GM23338 (cell line): ENCODE results near the gene NAA25. TPM values are rescaled to one million over a fixed set of nuclear protein-coding genes. Genes with fewer than 3 reads are reported as not detected.
"Not testable (repeated sequence)": the region's sequence is repeated elsewhere in the genome, so short reads cannot be mapped to it uniquely, and the experiment has no call there.

ENCODE experiments used
- ATAC-seq: fragments of 200-7000 bp; cut with Tn5 transposase; 3 replicates; pipeline ENCODE4 v1.9.1; 2020
- DNase-seq: peaks from one replicate; pipeline ENCODE4 v3.0.0-alpha.2; 2015; ENCODE audit warnings: low spot score
- H2AFZ ChIP-seq: fragments of 200-600 bp; sonication (generic); 2 replicates; pipeline ENCODE4 v1.8.0; 2016; ENCODE audit warnings: antibody characterized with exemption, mild to moderate bottlenecking, moderate library complexity
- H3F3A ChIP-seq: fragments of 200-600 bp; sonication (generic); replicated peaks from 2 replicates; pipeline ENCODE4 v1.8.0; 2017; ENCODE audit warnings: antibody characterized with exemption, mixed run types, low read depth
- H3K27ac ChIP-seq: fragments of 200-600 bp; sonication (generic); 2 replicates; pipeline ENCODE4 v1.6.1; 2016; ENCODE audit warnings: low read depth
- H3K27me3 ChIP-seq: fragments of 200-600 bp; sonication (generic); 2 replicates; pipeline ENCODE4 v1.8.0; 2016; ENCODE audit warnings: mild to moderate bottlenecking, mixed run types, moderate library complexity; ENCODE audit not compliant: insufficient read depth
- H3K36me3 ChIP-seq: fragments of 200-600 bp; sonication (generic); 2 replicates; pipeline ENCODE4 v1.8.0; 2016; ENCODE audit warnings: mild to moderate bottlenecking; ENCODE audit not compliant: insufficient read depth
- H3K4me1 ChIP-seq: fragments of 200-600 bp; sonication (generic); 2 replicates; pipeline ENCODE4 v1.8.0; 2016; ENCODE audit warnings: mild to moderate bottlenecking, moderate library complexity; ENCODE audit not compliant: insufficient read depth
- H3K4me2 ChIP-seq: fragments of 200-600 bp; sonication (generic); 2 replicates; pipeline ENCODE4 v1.7.1; 2017; ENCODE audit warnings: mixed run types
- H3K4me3 ChIP-seq: fragments of 200-600 bp; sonication (generic); 2 replicates; pipeline ENCODE4 v1.6.1; 2016; ENCODE audit warnings: mixed run types
- H3K79me2 ChIP-seq: fragments of 200-600 bp; sonication (generic); replicated peaks from 2 replicates; pipeline ENCODE4 v1.8.0; 2017; ENCODE audit warnings: mild to moderate bottlenecking; ENCODE audit not compliant: insufficient read depth
- H3K9me2 ChIP-seq: fragments of 200-600 bp; sonication (generic); 2 replicates; pipeline ENCODE4 v1.8.0; 2017; ENCODE audit not compliant: insufficient read depth
- H4K20me1 ChIP-seq: fragments of 200-600 bp; sonication (generic); replicated peaks from 2 replicates; pipeline ENCODE4 v1.8.0; 2017; ENCODE audit warnings: mild to moderate bottlenecking; ENCODE audit not compliant: insufficient read depth
- H3K27ac Mint-ChIP-seq: 2 replicates; pipeline ENCODE4 v1.8.0; 2020; ENCODE audit warnings: inconsistent platforms, mild to moderate bottlenecking, moderate library complexity, mixed read lengths
- H3K27me3 Mint-ChIP-seq: 3 replicates; pipeline ENCODE4 v1.8.0; 2022; ENCODE audit warnings: low read depth, mild to moderate bottlenecking, moderate library complexity, mixed read lengths, inconsistent platforms; ENCODE audit not compliant: insufficient read depth, poor library complexity
- H3K36me3 Mint-ChIP-seq: 3 replicates; pipeline ENCODE4 v1.8.0; 2021; ENCODE audit warnings: low read depth, mild to moderate bottlenecking, inconsistent platforms, moderate library complexity, mixed read lengths
- H3K4me1 Mint-ChIP-seq: 3 replicates; pipeline ENCODE4 v1.8.0; 2020; ENCODE audit warnings: mild to moderate bottlenecking, inconsistent platforms, mixed read lengths
- H3K4me3 Mint-ChIP-seq: 3 replicates; pipeline ENCODE4 v1.8.0; 2021; ENCODE audit warnings: moderate library complexity, mild to moderate bottlenecking, inconsistent platforms, mixed read lengths
- H3K9me3 Mint-ChIP-seq: 3 replicates; pipeline ENCODE4 v1.8.0; 2020; ENCODE audit warnings: moderate library complexity, mild to moderate bottlenecking, inconsistent platforms, mixed read lengths
- EZH2 ChIP-seq: fragments of 200-600 bp; sonication (generic); IDR thresholded peaks from one replicate; pipeline ENCODE4 v1.8.0; 2017; ENCODE audit warnings: antibody characterized with exemption, mild to moderate bottlenecking, low read depth; ENCODE audit not compliant: unreplicated experiment
- ZNF462 ChIP-seq: fragments of 250-450 bp; sonication (Bioruptor Pico); IDR thresholded peaks from 2 replicates; pipeline ENCODE4 v1.5.0; 2020; ENCODE audit warnings: mild to moderate bottlenecking, moderate library complexity
- polyA plus RNA-seq: library from polyadenylated mRNA; unstranded; fragments of >200 nt; fragmentation: Nextera tagmentation; extraction: Ambion mirVana; gene quantifications from 2 replicates; pipeline ENCODE4 v1.2.1, GENCODE V29; 2016
- total RNA-seq: library from RNA; depleted of rRNA; stranded (reverse); fragments of >200 nt; shearing (Covaris generic); gene quantifications from 2 replicates; pipeline ENCODE4 v1.2.3, GENCODE V29; 2014
- TF ChIP-seq, protein P1 (sequence below): IDR thresholded peaks from 2 replicates; pipeline ENCODE4 v1.6.1; 2016; ENCODE audit warnings: antibody characterized with exemption
- TF ChIP-seq, protein P2 (sequence below), 2 experiments: fragments of 200-600 bp in 1 of 2; sonication (generic) in 1 of 2; conservative IDR thresholded peaks; 2 replicates each; pipeline versions ENCODE4 v1.5.1 to v1.6.1; 2016 to 2017; ENCODE audit warnings: antibody characterized with exemption in 2 of 2, low read depth in 2 of 2, mild to moderate bottlenecking in 2 of 2, moderate library complexity in 1 of 2

NAA25 gene
- total and polyA plus RNA-seq, 2 experiments from 2014 or later: 49.0 to 55.1 TPM

GRCh38 chr12:112010415-112011344 lies 97.9 kb downstream of the NAA25 start:
- Histone ChIP-seq H2AFZ (no peak overlapping the region), H3K36me3 (peaks cover 5% of the 10 kb centered on the region), H3K4me2 (no peak overlapping the region), H3K4me1 (peaks cover 24% of the 10 kb centered on the region), H3K4me3 (peak overlapping the region; percentile 100; the same call in 1 of the 2 replicates), H3F3A (peaks cover 15% of the 10 kb centered on the region; the same call in 1 of the 2 replicates), H3K9me2 (0 out of 2 replicates have a peak, but pooled peaks cover 5% of the 10 kb centered on the region), H3K27me3 (no peaks in the 10 kb centered on the region), H3K27ac (no peak overlapping the region), H4K20me1 (peaks cover 7% of the 10 kb centered on the region), H3K79me2 (peaks cover 35% of the 10 kb centered on the region)
- H3K27me3 Mint-ChIP-seq: peaks cover 16% of the 10 kb centered on the region
- no peak for DNase-seq
- H3K9me3 Mint-ChIP-seq: peaks cover 5% of the 10 kb centered on the region
- H3K4me1 Mint-ChIP-seq: peaks cover 37% of the 10 kb centered on the region
- peaks cover 19% of the 10 kb centered on the region for H3K36me3 Mint-ChIP-seq
- TF ChIP-seq, protein P1, sequence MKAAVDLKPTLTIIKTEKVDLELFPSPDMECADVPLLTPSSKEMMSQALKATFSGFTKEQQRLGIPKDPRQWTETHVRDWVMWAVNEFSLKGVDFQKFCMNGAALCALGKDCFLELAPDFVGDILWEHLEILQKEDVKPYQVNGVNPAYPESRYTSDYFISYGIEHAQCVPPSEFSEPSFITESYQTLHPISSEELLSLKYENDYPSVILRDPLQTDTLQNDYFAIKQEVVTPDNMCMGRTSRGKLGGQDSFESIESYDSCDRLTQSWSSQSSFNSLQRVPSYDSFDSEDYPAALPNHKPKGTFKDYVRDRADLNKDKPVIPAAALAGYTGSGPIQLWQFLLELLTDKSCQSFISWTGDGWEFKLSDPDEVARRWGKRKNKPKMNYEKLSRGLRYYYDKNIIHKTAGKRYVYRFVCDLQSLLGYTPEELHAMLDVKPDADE: no peak
- 0 out of 2 replicates have a peak overlapping the region, but pooled peaks have one; percentile 9 for H3K27ac Mint-ChIP-seq
- peak overlapping the region; percentile 97; the same call in 2 of the 3 replicates for H3K4me3 Mint-ChIP-seq
- no peak for ATAC-seq

DNA sequence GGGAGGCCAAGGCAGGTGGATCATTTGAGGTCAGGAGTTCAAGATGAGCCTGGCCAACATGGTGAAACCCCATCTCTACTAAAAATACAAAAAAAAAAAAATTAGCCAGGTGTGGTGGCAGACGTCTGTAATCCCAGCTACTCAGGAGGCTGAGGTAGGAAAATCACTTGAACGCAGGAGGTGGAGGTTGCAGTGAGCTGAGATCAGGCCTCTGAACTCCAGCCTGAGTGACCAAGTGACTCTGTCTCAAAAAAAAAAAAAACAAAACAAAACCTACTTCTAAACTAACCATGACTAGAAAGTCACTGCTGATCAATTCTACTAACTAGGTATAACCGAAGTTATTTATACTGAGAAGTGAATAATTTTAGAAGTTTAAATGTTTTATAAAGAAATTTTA lies 99.0 kb downstream of the NAA25 start:
- H3K4me2 ChIP-seq, H3K9me2 ChIP-seq, H3K9me3 Mint-ChIP-seq, H3K4me3 Mint-ChIP-seq, H3K27me3 ChIP-seq, H3K27ac ChIP-seq, ATAC-seq, H3K36me3 ChIP-seq, H2AFZ ChIP-seq, H3K27ac Mint-ChIP-seq, H4K20me1 ChIP-seq, DNase-seq, H3K4me3 ChIP-seq: not testable (repeated sequence)
- Histone ChIP-seq H3K79me2 (peaks cover 24% of the 10 kb centered on the region), H3F3A (peaks cover 15% of the 10 kb centered on the region; the same call in 1 of the 2 replicates), H3K4me1 (peaks cover 18% of the 10 kb centered on the region)
- H3K36me3 Mint-ChIP-seq: peaks cover 12% of the 10 kb centered on the region
- H3K4me1 Mint-ChIP-seq: peaks cover 38% of the 10 kb centered on the region
- H3K27me3 Mint-ChIP-seq: peaks cover 18% of the 10 kb centered on the region

DNA sequence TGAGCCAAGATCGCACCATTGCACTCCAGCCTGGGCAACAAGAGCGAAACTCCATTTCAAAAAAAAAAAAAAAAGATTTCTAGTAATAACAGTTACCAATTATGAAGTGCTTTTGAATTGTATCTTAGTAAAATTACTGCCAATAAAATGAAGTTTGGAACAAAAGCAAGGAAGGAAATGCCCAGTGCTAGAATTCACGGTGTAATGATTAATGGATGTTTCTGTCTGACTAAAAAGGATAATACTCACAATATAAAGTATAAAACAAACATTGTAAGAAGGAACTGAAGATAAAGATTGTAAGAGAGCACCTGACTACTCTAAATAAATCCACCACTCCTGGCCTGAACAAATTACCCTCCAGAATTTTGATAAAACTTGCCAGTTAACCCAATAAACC lies 99.7 kb downstream of the NAA25 start:
- no peak overlapping the region for H3K4me3 Mint-ChIP-seq
- Histone ChIP-seq H3K36me3 (no peaks in the 10 kb centered on the region), H2AFZ (no peak overlapping the region), H3K9me2 (no peaks in the 10 kb centered on the region), H3K27ac (no peak overlapping the region), H3K79me2 (peaks cover 19% of the 10 kb centered on the region), H3K27me3 (no peaks in the 10 kb centered on the region), H3K4me3 (no peak overlapping the region), H3K4me2 (no peak overlapping the region), H3K4me1 (peaks cover 16% of the 10 kb centered on the region), H3F3A (peaks cover 15% of the 10 kb centered on the region; the same call in 1 of the 2 replicates), H4K20me1 (no peaks in the 10 kb centered on the region)
- ATAC-seq (no peak), DNase-seq (no peak)
- peaks cover 16% of the 10 kb centered on the region for H3K27me3 Mint-ChIP-seq
- H3K27ac Mint-ChIP-seq: no peak overlapping the region; the same call in 1 of the 2 replicates
- H3K4me1 Mint-ChIP-seq: peaks cover 33% of the 10 kb centered on the region
- H3K9me3 Mint-ChIP-seq: no peaks in the 10 kb centered on the region
- peaks cover 6% of the 10 kb centered on the region for H3K36me3 Mint-ChIP-seq
- no peak for TF ChIP-seq EZH2
- TF ChIP-seq, protein P2, sequence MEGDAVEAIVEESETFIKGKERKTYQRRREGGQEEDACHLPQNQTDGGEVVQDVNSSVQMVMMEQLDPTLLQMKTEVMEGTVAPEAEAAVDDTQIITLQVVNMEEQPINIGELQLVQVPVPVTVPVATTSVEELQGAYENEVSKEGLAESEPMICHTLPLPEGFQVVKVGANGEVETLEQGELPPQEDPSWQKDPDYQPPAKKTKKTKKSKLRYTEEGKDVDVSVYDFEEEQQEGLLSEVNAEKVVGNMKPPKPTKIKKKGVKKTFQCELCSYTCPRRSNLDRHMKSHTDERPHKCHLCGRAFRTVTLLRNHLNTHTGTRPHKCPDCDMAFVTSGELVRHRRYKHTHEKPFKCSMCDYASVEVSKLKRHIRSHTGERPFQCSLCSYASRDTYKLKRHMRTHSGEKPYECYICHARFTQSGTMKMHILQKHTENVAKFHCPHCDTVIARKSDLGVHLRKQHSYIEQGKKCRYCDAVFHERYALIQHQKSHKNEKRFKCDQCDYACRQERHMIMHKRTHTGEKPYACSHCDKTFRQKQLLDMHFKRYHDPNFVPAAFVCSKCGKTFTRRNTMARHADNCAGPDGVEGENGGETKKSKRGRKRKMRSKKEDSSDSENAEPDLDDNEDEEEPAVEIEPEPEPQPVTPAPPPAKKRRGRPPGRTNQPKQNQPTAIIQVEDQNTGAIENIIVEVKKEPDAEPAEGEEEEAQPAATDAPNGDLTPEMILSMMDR (conservative IDR thresholded peaks at IDR 0.05; ENCODE audit: low read depth in 2 of 2): no peak
- TF ChIP-seq ZNF462: no peak
